IPS-15b (cell line): Measurements from ENCODE around the gene C4orf54.

Experiments used
- H3K27me3 ChIP-seq: one replicate; pipeline ENCODE4 v1.6.1; 2013; ENCODE audit warnings: low read length; ENCODE audit not compliant: control insufficient read depth, insufficient read depth
- H3K36me3 ChIP-seq: one replicate; pipeline ENCODE4 v1.6.1; 2013; ENCODE audit warnings: low read length; ENCODE audit not compliant: control insufficient read depth, insufficient read depth
- H3K4me1 ChIP-seq: one replicate; pipeline ENCODE4 v1.6.1; 2013; ENCODE audit warnings: mild to moderate bottlenecking, low read length; ENCODE audit not compliant: control insufficient read depth, insufficient read depth
- H3K4me3 ChIP-seq: one replicate; pipeline ENCODE4 v1.5.1; 2013; ENCODE audit warnings: low read depth, low read length
- H3K9ac ChIP-seq: one replicate; pipeline ENCODE4 v1.6.1; 2013; ENCODE audit warnings: low read depth, mild to moderate bottlenecking, low read length
- H3K9me3 ChIP-seq: one replicate; pipeline ENCODE4 v1.6.1; 2013; ENCODE audit warnings: mild to moderate bottlenecking, low read length; ENCODE audit not compliant: control insufficient read depth, insufficient read depth

C4orf54 gene

GRCh38 chr4:99615170-99615820, 42.3 kb downstream of the C4orf54 start:
- H3K4me3 ChIP-seq: no peak overlapping the region
- no peaks in the 10 kb centered on the region for H3K4me1 ChIP-seq
- H3K9me3 ChIP-seq: no peaks in the 10 kb centered on the region
- H3K9ac ChIP-seq: no peak overlapping the region
- H3K27me3 ChIP-seq: no peaks in the 10 kb centered on the region
- no peaks in the 10 kb centered on the region for H3K36me3 ChIP-seq

GRCh38 chr4:99614491-99614890, 43.1 kb downstream of the C4orf54 start:
- no peaks in the 10 kb centered on the region for H3K27me3 ChIP-seq
- no peaks in the 10 kb centered on the region for H3K4me1 ChIP-seq
- H3K4me3 ChIP-seq: no peak overlapping the region
- H3K9ac ChIP-seq: no peak overlapping the region
- H3K9me3 ChIP-seq: no peaks in the 10 kb centered on the region
- H3K36me3 ChIP-seq: no peaks in the 10 kb centered on the region

GRCh38 chr4:99612704-99613103, 44.9 kb downstream of the C4orf54 start:
- Histone ChIP-seq H3K9me3 (no peaks in the 10 kb centered on the region), H3K9ac (no peak overlapping the region), H3K36me3 (no peaks in the 10 kb centered on the region), H3K27me3 (no peaks in the 10 kb centered on the region), H3K4me1 (no peaks in the 10 kb centered on the region), H3K4me3 (no peak overlapping the region)

GRCh38 chr4:99612281-99612680, 45.3 kb downstream of the C4orf54 start:
- Histone ChIP-seq H3K27me3 (no peaks in the 10 kb centered on the region), H3K36me3 (no peaks in the 10 kb centered on the region), H3K4me1 (no peaks in the 10 kb centered on the region), H3K9ac (no peak overlapping the region), H3K9me3 (no peaks in the 10 kb centered on the region), H3K4me3 (no peak overlapping the region)

GRCh38 chr4:99610605-99611175, 46.9 kb downstream of the C4orf54 start:
- H3K9ac ChIP-seq: no peak overlapping the region
- H3K4me1 ChIP-seq: no peaks in the 10 kb centered on the region
- no peaks in the 10 kb centered on the region for H3K27me3 ChIP-seq
- no peaks in the 10 kb centered on the region for H3K9me3 ChIP-seq
- no peaks in the 10 kb centered on the region for H3K36me3 ChIP-seq
- H3K4me3 ChIP-seq: no peak overlapping the region

GRCh38 chr4:99608417-99608816, 49.2 kb downstream of the C4orf54 start:
- Histone ChIP-seq H3K36me3 (no peaks in the 10 kb centered on the region), H3K4me1 (no peaks in the 10 kb centered on the region), H3K27me3 (no peaks in the 10 kb centered on the region), H3K9me3 (no peaks in the 10 kb centered on the region), H3K9ac (no peak overlapping the region), H3K4me3 (no peak overlapping the region)
